Activated B cell treated with CpG ODN at 0.5 μM for 24 hours (primary cell): Measurements from ENCODE around the gene LDAH. TPM values are rescaled to one million over a fixed set of nuclear protein-coding genes. Genes with fewer than 3 reads are reported as not detected.

Source experiments
- ATAC-seq: fragments of 200-7000 bp; cut with Tn5 transposase; one replicate; pipeline ENCODE4 v1.10.0; 2021; ENCODE audit warnings: low read depth, mild to moderate bottlenecking, moderate library complexity
- CTCF ChIA-PET: fragments of 350-600 bp; sonication (Branson Sonifier 250); formaldehyde crosslinking; loops from one replicate; lab custom pipeline; 2021; ENCODE audit warnings: antibody characterized with exemption; lab: Charles Lee
- POLR2A ChIA-PET: fragments of 350-600 bp; sonication (Branson Sonifier 250); formaldehyde crosslinking; loops from one replicate; lab custom pipeline; 2021; ENCODE audit warnings: antibody characterized with exemption; lab: Charles Lee
- DNase-seq: peaks from one replicate; pipeline ENCODE4 v3.0.0; 2022
- H3K27ac Mint-ChIP-seq: one replicate; pipeline ENCODE4 v1.8.0; 2020; ENCODE audit warnings: mixed read lengths
- H3K27me3 Mint-ChIP-seq: one replicate; pipeline ENCODE4 v1.8.0; 2021; ENCODE audit warnings: mixed read lengths
- H3K36me3 Mint-ChIP-seq: one replicate; pipeline ENCODE4 v1.8.0; 2021; ENCODE audit warnings: low read depth, mixed read lengths
- H3K4me1 Mint-ChIP-seq: one replicate; pipeline ENCODE4 v1.8.0; 2021; ENCODE audit warnings: mixed read lengths
- H3K4me3 Mint-ChIP-seq: one replicate; pipeline ENCODE4 v1.8.0; 2020; ENCODE audit warnings: mild to moderate bottlenecking, mixed read lengths
- H3K9me3 Mint-ChIP-seq: one replicate; pipeline ENCODE4 v1.8.0; 2020; ENCODE audit warnings: mixed read lengths
- CTCF ChIP-seq: fragments of 200-600 bp; IDR thresholded peaks from one replicate; pipeline ENCODE4 v1.8.0; 2022; ENCODE audit warnings: antibody characterized with exemption, mild to moderate bottlenecking
- intact Hi-C: fragments of 100-400 bp; cut with micrococcal nuclease; formaldehyde crosslinking; loops from one replicate; pipeline ENCODE4 v1.15.1; 2024
- total RNA-seq: library from RNA; stranded (reverse); gene quantifications from 2 replicates; pipeline ENCODE4 v1.2.3, GENCODE V29; 2022

Gene LDAH
- 31.2 and 31.7 TPM in 2 replicates for total RNA-seq

GRCh38 chr2:20822535-20823490, at the start of gene LDAH:
LDAH (minus strand) TSS chr2:20823101; CDS start chr2:20801463, 21,638 bp downstream.
- H3K9me3 Mint-ChIP-seq = no peaks in the 10 kb centered on the region
- H3K4me3 Mint-ChIP-seq = peak within 1 kb of the TSS; percentile 97
- intact Hi-C loops = loop anchor here (1.0 to 10.0 kb wide), 9 partner anchors 146 to 1476 kb away; partner anchors contain the start of genes GDF7, HS1BP3, LAPTM4A and PUM2
- peaks cover 21% of the 10 kb centered on the region for H3K4me1 Mint-ChIP-seq
- peak within 1 kb of the TSS; percentile 97 for H3K27ac Mint-ChIP-seq
- peaks cover 13% of the 10 kb centered on the region for H3K36me3 Mint-ChIP-seq
- POLR2A ChIA-PET = interaction anchor here (0.7 to 2.8 kb wide), 9 partner anchors 78 to 921 kb away, joined by 3 to 24 read pairs (median 11); partner anchors contain the start of genes GDF7, HS1BP3, LAPTM4A and RHOB
- no peaks in the 10 kb centered on the region for H3K27me3 Mint-ChIP-seq
- peak; percentile 83 for ATAC-seq
- TF ChIP-seq CTCF = no peak
- DNase-seq = peak; percentile 84
- CTCF ChIA-PET = interaction anchor here (1.2 to 1.6 kb wide), 2 partner anchors 157 to 172 kb away, joined by 3 to 6 read pairs; partner anchors contain the start of gene HS1BP3

- no peak overlapping the region for H3K27ac Mint-ChIP-seq
- ChIA-PET CTCF (no interaction called here), POLR2A (no interaction called here)
- H3K4me3 Mint-ChIP-seq = no peak overlapping the region
- peaks cover 15% of the 10 kb centered on the region for H3K27me3 Mint-ChIP-seq
- H3K9me3 Mint-ChIP-seq = no peaks in the 10 kb centered on the region
- peak; percentile 25 for ATAC-seq
- no peaks in the 10 kb centered on the region for H3K36me3 Mint-ChIP-seq
- no peak for DNase-seq
- TF ChIP-seq CTCF = no peak
- H3K4me1 Mint-ChIP-seq = no peaks in the 10 kb centered on the region
- intact Hi-C loops = no loop called here
Observed at GRCh38 chr2:20868377-20868776, 45.5 kb upstream of the LDAH start.

- Mint-ChIP-seq H3K27ac (no peak overlapping the region), H3K4me1 (no peaks in the 10 kb centered on the region), H3K4me3 (no peak overlapping the region), H3K27me3 (peaks cover 6% of the 10 kb centered on the region), H3K36me3 (no peaks in the 10 kb centered on the region), H3K9me3 (no peaks in the 10 kb centered on the region)
- DNase-seq (no peak), ATAC-seq (no peak)
- ChIA-PET CTCF (no interaction called here), POLR2A (no interaction called here)
- intact Hi-C loops = no loop called here
- no peak for TF ChIP-seq CTCF
Observed at GRCh38 chr2:20862850-20863249, 39.9 kb upstream of the LDAH start.

- ATAC-seq (no peak), DNase-seq (no peak)
- Mint-ChIP-seq H3K9me3 (no peaks in the 10 kb centered on the region), H3K36me3 (no peaks in the 10 kb centered on the region), H3K27ac (no peak overlapping the region), H3K4me1 (no peaks in the 10 kb centered on the region), H3K27me3 (peaks cover 12% of the 10 kb centered on the region), H3K4me3 (no peak overlapping the region)
- ChIA-PET POLR2A (no interaction called here), CTCF (no interaction called here)
- no peak for TF ChIP-seq CTCF
- intact Hi-C loops = no loop called here
Observed at GRCh38 chr2:20855456-20855855, 32.6 kb upstream of the LDAH start.

GRCh38 chr2:20852670-20853069, 29.8 kb upstream of the LDAH start:
- ChIA-PET CTCF (no interaction called here), POLR2A (no interaction called here)
- ATAC-seq (no peak), DNase-seq (no peak)
- intact Hi-C loops = no loop called here
- TF ChIP-seq CTCF = no peak
- no peaks in the 10 kb centered on the region for H3K9me3 Mint-ChIP-seq
- H3K4me3 Mint-ChIP-seq = no peak overlapping the region
- peaks cover 19% of the 10 kb centered on the region for H3K27me3 Mint-ChIP-seq
- no peak overlapping the region for H3K27ac Mint-ChIP-seq
- H3K4me1 Mint-ChIP-seq = no peaks in the 10 kb centered on the region
- H3K36me3 Mint-ChIP-seq = no peaks in the 10 kb centered on the region
